GM21717 (cell line): ENCODE measurements around the gene TKTL1.
A peak's percentile ranks its signal among the peaks of the same experiment; 100 is the strongest.

Experiments
- ATAC-seq: cut with Tn5 transposase; IDR thresholded peaks from one replicate; pipeline ENCODE4 v1.9.1; 2021; ENCODE audit warnings: mild to moderate bottlenecking, moderate library complexity; ENCODE audit not compliant: unreplicated experiment

TKTL1 gene

GRCh38 chrX:154373340-154374306, 78.0 kb downstream of the TKTL1 start:
- no peak for ATAC-seq

GRCh38 chrX:154374313-154375155, 78.9 kb downstream of the TKTL1 start, which contains the start of gene FLNA:
FLNA (minus strand) TSS chrX:154374634; CDS start chrX:154371245, 3,389 bp downstream.
- ATAC-seq, result no peak

- no peak for ATAC-seq
These were observed 79.5 kb downstream of the TKTL1 start for GRCh38 chrX:154375156-154375504.

- no peak for ATAC-seq
These were observed 81.2 kb downstream of the TKTL1 start for GRCh38 chrX:154376774-154377173.

- peak; percentile 72 for ATAC-seq
These were observed 82.6 kb downstream of the TKTL1 start for GRCh38 chrX:154378059-154378798.

- peak; percentile 68 for ATAC-seq
These were observed 83.4 kb downstream of the TKTL1 start, which contains the start of gene EMD for GRCh38 chrX:154378799-154379568. EMD (plus strand) TSS chrX:154379295; CDS start chrX:154379485, 190 bp downstream.

- no peak for ATAC-seq
These were observed 84.0 kb downstream of the TKTL1 start for GRCh38 chrX:154379569-154379951.
